Activated T-helper 17 cell treated with anti-CD3 and anti-CD28 coated beads, Interleukin-2, amount 50 U/mL, for 72 hours (primary cell): ENCODE measurements around the gene OR5L1. TPM values are rescaled to one million over a fixed set of nuclear protein-coding genes. Genes with fewer than 3 reads are reported as not detected.

Experiments
- total RNA-seq, 2 donors: library from RNA; stranded (reverse); gene quantifications; one replicate each; pipeline ENCODE4 v1.2.3, GENCODE V29; 2022

The OR5L1 gene
- total RNA-seq, 2 donors from 2014 or later: not detected

Other genes starting within 250 kb of the OR5L1 start
- gene OR4C16, start 239.2 kb upstream of the OR5L1 start, total RNA-seq: not detected
- gene OR4C11, start 203.7 kb upstream of the OR5L1 start, total RNA-seq: not detected
- gene OR4P4, start 176.3 kb upstream of the OR5L1 start, total RNA-seq: not detected
- gene OR4S2, start 163.0 kb upstream of the OR5L1 start, total RNA-seq: not detected
- not detected for gene OR4C6, start 149.2 kb upstream of the OR5L1 start, total RNA-seq
- not detected for gene OR5D13, start 37.9 kb upstream of the OR5L1 start, total RNA-seq
- gene OR5D14, start 15.8 kb upstream of the OR5L1 start, total RNA-seq: not detected
- gene OR5D18, start 8.3 kb downstream of the OR5L1 start, total RNA-seq: not detected
- gene OR5L2, start 15.9 kb downstream of the OR5L1 start, total RNA-seq: not detected
- gene OR5D16, start 27.4 kb downstream of the OR5L1 start, total RNA-seq: not detected
- not detected for gene TRIM51, start 71.9 kb downstream of the OR5L1 start, total RNA-seq
- not detected for gene OR5W2, start 103.2 kb downstream of the OR5L1 start, total RNA-seq
- gene OR5I1, start 125.0 kb downstream of the OR5L1 start, total RNA-seq: not detected
- gene OR10AG1, start 158.6 kb downstream of the OR5L1 start, total RNA-seq: not detected
- not detected for gene OR5F1, start 183.3 kb downstream of the OR5L1 start, total RNA-seq
- gene OR5AS1, start 216.3 kb downstream of the OR5L1 start, total RNA-seq: not detected